ENCODE data around the gene RYR3. TPM values are rescaled to one million over a fixed set of nuclear protein-coding genes. Genes with fewer than 3 reads are reported as not detected.

Gene RYR3
- total RNA-seq, 2 experiments from 2014 or later: not detected

- no peaks in the 10 kb centered on the region for H3K9me3 Mint-ChIP-seq
- H3K36me3 Mint-ChIP-seq (ENCODE audit: low read depth): no peaks in the 10 kb centered on the region
- CTCF ChIA-PET: no interaction called here
- POLR2A ChIA-PET: no interaction called here
- H3K27me3 Mint-ChIP-seq: peaks cover 1% of the 10 kb centered on the region
- TF ChIP-seq CTCF (IDR thresholded peaks at IDR 0.05): no peak
- no peaks in the 10 kb centered on the region for H3K4me1 Mint-ChIP-seq (ENCODE audit: low read depth)
- no peak for DNase-seq
- intact Hi-C loops (cut with micrococcal nuclease): no loop called here
- no peak overlapping the region for H3K27ac Mint-ChIP-seq
- ATAC-seq: no peak
- no peak overlapping the region for H3K4me3 Mint-ChIP-seq
Observed at GRCh38 chr15:33655488-33655887, 344.7 kb downstream of the RYR3 start.

GRCh38 chr15:33656168-33656567 lies 345.4 kb downstream of the RYR3 start:
- H3K9me3 Mint-ChIP-seq: no peaks in the 10 kb centered on the region
- DNase-seq: no peak
- no peak overlapping the region for H3K4me3 Mint-ChIP-seq
- CTCF ChIA-PET: no interaction called here
- no peaks in the 10 kb centered on the region for H3K36me3 Mint-ChIP-seq (ENCODE audit: low read depth)
- POLR2A ChIA-PET: no interaction called here
- intact Hi-C loops (cut with micrococcal nuclease): no loop called here
- H3K27me3 Mint-ChIP-seq: peaks cover 1% of the 10 kb centered on the region
- no peak for ATAC-seq
- H3K27ac Mint-ChIP-seq: no peak overlapping the region
- H3K4me1 Mint-ChIP-seq (ENCODE audit: low read depth): no peaks in the 10 kb centered on the region
- no peak for TF ChIP-seq CTCF (IDR thresholded peaks at IDR 0.05)

GRCh38 chr15:33660151-33660550 lies 349.4 kb downstream of the RYR3 start:
- Mint-ChIP-seq H3K4me3 (no peak overlapping the region), H3K9me3 (no peaks in the 10 kb centered on the region)

GRCh38 chr15:33662014-33662413 lies 351.2 kb downstream of the RYR3 start:
- ATAC-seq (no peak), DNase-seq (no peak)
- Mint-ChIP-seq H3K4me3 (no peak overlapping the region), H3K27ac (no peak overlapping the region), H3K4me1 (ENCODE audit: low read depth) (no peaks in the 10 kb centered on the region), H3K9me3 (no peaks in the 10 kb centered on the region), H3K27me3 (no peaks in the 10 kb centered on the region), H3K36me3 (ENCODE audit: low read depth) (no peaks in the 10 kb centered on the region)
- TF ChIP-seq CTCF (IDR thresholded peaks at IDR 0.05): no peak
- intact Hi-C loops (cut with micrococcal nuclease): no loop called here
- POLR2A ChIA-PET: no interaction called here
- CTCF ChIA-PET: no interaction called here

More at GRCh38 chr15:33660151-33660550, 349.4 kb downstream of the RYR3 start:
- POLR2A ChIA-PET: no interaction called here
- DNase-seq: no peak
- CTCF ChIA-PET: no interaction called here
- TF ChIP-seq CTCF (IDR thresholded peaks at IDR 0.05): no peak
- intact Hi-C loops (cut with micrococcal nuclease): no loop called here
- no peaks in the 10 kb centered on the region for H3K36me3 Mint-ChIP-seq (ENCODE audit: low read depth)
- no peaks in the 10 kb centered on the region for H3K4me1 Mint-ChIP-seq (ENCODE audit: low read depth)
- no peak for ATAC-seq
- H3K27ac Mint-ChIP-seq: no peak overlapping the region
- peaks cover 1% of the 10 kb centered on the region for H3K27me3 Mint-ChIP-seq

GRCh38 chr15:33664947-33665346 lies 354.2 kb downstream of the RYR3 start:
- no peak for TF ChIP-seq CTCF (IDR thresholded peaks at IDR 0.05)
- no peaks in the 10 kb centered on the region for H3K27me3 Mint-ChIP-seq
- no peak for ATAC-seq
- H3K4me3 Mint-ChIP-seq: no peak overlapping the region
- no peak overlapping the region for H3K27ac Mint-ChIP-seq
- ChIA-PET CTCF (interaction anchor here (1.2 kb wide), 1 partner anchor 36 kb away, joined by 4 read pairs; no protein-coding TSS in a partner anchor), POLR2A (no interaction called here)
- DNase-seq: no peak
- no peaks in the 10 kb centered on the region for H3K4me1 Mint-ChIP-seq (ENCODE audit: low read depth)
- H3K36me3 Mint-ChIP-seq (ENCODE audit: low read depth): no peaks in the 10 kb centered on the region
- intact Hi-C loops (cut with micrococcal nuclease): no loop called here
- no peaks in the 10 kb centered on the region for H3K9me3 Mint-ChIP-seq
